GM19463 (cell line): ENCODE results near the gene WNK2.

ENCODE experiments used
- ATAC-seq: cut with Tn5 transposase; IDR thresholded peaks from one replicate; pipeline ENCODE4 v1.9.1; 2021; ENCODE audit warnings: mild to moderate bottlenecking, moderate library complexity; ENCODE audit not compliant: unreplicated experiment

The WNK2 gene

DNA sequence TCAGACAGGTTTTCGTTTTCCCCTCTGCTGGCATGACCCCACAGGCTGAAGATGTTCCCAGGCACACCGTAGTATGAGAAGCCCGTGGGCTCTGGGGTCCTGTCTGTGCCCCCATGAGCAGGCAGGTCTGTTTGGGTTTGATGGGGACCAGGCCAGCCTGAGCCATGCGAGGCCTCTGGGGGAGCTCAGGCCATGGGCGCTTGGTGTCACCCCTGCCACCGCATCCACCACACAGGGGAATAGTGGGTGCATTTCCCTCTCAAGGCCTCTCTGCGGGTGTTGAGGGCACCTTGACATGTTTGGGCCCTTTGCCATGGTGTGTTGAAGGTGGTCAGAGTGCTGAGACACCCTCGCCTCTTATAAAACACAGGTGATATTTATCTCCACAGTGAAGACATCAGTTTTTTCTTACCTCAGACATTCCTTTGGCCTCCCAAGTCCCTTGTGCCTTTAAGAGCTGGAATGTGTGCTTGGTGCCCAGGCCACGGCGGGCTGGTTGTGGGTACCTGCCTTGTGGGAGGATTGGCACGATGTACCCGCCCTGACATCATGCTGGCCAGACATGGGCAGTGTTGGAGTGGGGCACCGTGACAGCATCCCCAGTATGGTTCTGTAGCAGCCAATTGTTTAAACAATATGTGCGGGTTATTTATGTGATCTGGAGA, 68.3 kb downstream of the WNK2 start:
- ATAC-seq: no peak

- no peak for ATAC-seq
Observed at GRCh38 chr9:93252781-93253530, 69.0 kb downstream of the WNK2 start.

DNA sequence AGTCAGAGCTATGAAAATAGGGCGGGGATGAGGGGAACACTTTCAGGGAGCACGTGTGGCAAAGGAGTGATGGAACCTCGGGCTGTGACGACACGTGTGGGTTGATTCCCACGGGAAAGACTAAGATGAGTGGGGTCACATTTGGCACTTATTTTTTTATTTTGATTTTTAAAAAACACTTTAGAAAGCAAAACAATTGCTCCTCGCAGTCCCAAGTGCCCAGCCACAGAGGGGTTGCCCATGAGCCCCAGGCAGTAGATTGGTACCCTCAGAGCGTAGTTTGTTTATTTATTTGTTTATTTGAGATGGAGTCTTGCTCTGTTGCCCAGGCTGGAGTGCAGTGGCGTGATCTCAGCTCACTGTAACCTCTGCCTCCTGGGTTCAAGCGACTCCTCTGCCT, 69.7 kb downstream of the WNK2 start:
- no peak for ATAC-seq

DNA sequence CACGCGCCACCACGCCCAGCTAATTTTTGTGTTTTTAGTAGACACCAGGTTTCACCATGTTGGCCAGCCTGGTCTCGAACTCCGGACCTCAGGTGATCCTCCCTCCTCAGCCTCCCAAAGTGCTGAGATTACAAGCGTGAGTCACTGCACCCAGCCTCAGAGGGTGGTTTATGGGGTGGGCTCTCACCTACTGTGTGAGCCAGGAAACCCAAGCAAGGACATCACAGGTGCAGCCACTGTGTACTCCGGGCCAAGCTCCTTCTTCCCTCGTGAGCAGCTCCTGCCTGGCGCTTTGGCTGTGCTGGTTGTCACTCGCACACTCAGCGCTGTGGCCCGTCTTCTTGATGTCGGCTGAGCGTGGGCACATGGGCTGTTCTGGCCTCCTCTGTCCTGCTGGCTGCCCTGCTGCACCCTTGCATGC, 70.1 kb downstream of the WNK2 start:
- no peak for ATAC-seq

DNA sequence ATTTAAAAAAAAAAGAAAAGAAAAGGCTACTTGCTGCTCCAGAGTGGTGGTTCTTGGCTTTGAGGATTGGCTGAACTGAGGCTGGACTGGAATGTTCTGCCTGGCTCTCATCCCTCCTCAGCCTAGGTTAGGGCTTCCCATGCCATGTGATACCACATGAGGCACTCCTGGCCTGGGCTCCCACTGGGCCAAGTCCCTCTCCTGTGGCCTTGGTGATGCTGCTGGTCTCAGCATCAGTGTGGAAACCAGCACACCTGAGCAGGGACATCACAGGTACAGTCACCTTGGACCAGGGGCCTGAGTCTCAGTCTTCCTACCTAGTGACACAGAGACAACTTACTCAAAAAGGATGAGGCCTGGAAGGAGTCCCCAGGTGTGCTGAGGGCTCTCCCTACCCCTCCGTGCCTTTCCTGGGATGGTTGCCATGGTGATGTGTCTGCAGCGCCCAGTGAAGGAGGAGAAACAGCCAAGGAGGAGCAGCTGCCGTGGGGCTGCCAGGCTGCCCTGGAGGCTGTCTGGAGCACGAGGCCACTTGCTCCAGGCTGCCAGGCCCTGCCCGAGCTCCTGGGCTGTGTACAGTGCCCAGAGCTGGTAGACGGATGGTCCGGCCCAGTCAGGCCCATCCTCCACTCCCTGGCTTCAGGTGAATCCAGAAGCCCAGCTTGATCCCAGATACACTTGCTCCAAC, 71.0 kb downstream of the WNK2 start:
- ATAC-seq: no peak

GRCh38 chr9:93255494-93255867, 71.5 kb downstream of the WNK2 start:
- ATAC-seq: no peak

DNA sequence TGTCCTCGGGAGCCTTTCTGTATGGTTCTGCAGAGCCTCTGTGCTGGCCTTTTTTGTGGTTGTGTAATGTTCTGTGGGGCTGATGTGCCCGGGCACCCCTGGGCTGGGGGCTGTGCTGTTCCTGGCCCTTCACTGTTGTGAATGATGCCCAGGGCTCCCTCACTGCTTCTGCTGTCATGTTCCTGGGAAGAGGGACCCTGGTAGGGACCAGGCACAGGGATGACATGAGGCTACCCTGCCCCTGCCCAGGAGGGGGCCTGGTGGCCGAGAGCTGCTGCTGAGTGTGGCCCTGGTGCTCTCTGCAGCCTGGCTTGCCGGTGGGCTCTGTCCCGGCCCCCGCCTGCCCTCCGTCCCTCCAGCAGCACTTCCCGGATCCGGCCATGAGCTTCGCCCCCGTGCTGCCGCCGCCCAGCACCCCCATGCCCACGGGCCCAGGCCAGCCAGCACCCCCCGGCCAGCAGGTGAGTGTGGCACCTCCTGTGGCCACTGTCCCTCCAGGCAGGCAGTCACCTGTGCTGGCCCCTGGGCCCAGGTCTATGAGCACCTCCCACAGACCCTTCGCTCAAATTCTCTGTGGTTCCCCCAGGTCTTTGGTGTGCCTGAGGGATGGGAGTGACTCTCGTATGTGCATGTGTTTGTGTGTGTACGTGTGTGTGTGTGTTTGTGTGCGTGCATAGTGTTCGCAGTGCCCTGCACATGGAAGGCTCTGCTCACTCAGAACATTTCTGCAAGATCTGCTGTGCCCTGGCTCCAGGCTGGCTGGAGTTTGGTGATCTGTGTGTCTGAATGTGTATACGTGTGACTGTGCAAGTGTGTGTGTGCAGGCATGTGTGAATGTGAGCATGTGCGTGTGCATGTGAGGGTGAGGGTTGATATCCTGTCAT, 72.3 kb downstream of the WNK2 start:
- ATAC-seq: no peak

DNA sequence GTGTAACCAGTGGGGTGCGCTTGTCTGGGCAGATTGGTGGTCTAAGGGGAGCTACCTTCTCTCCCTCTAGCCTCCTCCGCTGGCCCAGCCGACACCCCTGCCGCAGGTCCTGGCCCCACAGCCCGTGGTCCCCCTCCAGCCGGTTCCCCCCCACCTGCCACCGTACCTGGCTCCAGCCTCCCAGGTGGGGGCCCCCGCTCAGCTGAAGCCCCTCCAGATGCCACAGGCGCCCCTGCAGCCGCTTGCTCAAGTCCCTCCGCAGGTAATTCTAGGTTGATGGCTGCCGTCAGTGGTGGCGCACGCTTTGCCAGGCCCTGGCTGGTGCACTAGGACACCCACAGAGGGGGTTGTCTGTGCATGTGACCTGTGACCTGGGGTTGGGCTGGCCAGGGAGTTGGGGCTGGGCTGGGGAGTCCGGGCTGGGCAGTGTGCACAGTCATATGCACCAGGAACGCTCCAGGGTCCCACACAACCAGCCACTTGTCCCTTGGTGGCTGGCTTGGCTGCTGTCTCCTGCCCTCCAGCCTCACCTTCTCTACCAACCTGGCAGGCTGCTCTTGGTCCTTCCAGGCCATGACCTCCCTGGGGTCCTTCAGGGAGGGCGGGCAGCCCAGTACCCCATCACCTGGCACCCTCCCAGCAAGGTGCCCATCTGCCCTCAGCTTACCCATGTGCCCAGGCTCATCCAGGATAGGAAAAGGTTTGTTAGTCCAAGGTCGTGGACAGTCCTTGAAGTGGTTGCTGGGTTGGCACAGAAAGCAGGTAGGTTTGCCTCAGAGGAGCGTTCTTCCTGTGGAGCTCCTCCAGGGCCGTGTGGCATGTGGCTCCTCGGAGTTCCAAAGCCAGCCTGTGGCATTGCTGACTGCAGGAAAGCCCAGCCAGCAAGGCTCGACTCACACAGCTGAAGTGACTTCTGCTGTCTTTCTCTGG, 73.2 kb downstream of the WNK2 start:
- ATAC-seq: no peak

DNA sequence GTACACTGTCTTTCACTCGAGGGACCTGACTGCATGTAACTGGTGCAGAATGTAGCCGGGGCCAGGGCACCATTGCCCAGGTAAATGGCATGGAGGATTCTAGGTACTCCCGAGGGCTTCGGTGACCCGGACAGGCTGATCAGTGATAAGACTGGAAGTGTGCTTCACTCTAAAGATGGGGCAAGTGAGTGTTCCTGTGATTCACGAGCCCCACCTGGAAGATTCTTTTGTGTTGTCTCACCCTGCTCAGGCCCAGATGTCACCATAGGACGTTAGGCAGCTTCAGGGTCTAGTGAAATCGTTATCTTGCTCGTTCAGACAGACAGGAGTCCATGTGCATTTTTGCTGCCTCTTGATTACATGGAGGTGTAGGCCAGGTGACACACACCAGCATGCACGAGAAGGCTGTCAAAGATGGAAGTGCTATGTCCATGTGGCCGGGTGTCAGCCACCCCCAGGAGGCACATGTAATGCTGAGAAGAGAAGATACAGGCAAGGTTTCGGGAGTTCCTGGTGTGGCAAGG, 73.9 kb downstream of the WNK2 start:
- ATAC-seq: no peak

- ATAC-seq: no peak
Observed at GRCh38 chr9:93258419-93258817, 74.5 kb downstream of the WNK2 start.

GRCh38 chr9:93258818-93259489, 75.0 kb downstream of the WNK2 start:
- ATAC-seq: no peak

DNA sequence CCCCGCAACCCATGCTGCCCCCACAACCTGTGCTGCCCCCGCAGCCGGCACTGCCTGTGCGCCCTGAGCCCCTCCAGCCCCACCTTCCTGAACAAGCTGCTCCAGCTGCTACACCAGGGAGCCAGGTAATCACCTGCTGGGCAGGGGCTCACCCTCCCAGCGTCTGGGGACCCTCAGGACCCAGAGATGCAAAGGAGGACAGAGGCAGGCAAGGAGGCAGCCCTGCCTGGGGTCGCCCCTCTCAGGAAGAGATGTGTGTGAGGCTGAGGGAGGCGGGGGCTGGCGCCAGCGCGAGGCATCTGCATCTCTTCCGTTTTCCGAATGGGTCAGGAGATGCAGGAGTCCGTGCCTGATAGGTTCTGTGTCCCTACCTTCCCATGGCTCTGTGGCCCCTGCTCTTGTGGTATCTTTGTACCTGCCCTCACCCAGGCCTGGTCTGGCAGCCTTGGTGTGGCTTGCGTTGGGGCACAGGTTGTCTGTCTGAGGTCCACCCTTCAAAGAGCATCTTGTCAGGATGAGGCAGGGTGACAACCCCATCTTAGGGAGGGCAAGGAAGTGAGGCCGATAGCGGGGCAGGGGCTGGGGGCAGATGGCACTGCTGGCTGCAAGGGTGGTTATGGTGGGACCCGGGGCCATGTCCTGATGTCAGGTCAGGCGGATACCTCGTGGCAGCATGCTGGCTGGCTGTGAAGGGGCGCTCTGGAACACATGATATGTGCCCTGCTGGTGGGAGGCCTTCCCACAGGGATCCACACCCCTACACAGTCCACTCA, 75.7 kb downstream of the WNK2 start:
- no peak for ATAC-seq

GRCh38 chr9:93260263-93261066, 76.5 kb downstream of the WNK2 start:
- no peak for ATAC-seq

DNA sequence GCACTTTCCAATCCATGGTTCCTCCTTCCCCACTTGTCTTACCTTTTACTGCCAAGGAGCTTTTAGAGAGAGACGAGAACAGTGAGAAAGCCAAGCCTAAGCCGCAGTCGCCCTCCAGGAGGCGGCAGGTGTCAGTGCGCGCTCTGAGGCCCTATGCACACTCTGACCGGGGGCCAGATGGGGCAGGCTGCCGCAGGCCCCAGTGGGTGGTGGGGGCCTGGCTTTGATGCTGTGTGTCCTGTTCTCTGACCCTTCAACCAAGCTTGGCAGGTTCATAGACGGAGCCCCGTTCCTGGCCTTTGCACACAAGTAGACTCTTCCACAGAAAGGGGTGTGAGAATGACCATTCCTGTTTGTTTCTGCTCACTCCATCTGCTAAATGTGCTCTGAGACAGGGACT, 77.3 kb downstream of the WNK2 start:
- ATAC-seq: no peak

- ATAC-seq: no peak
Observed at GRCh38 chr9:93261735-93262523, 78.0 kb downstream of the WNK2 start.

- ATAC-seq: no peak
Observed at GRCh38 chr9:93262537-93263310, 78.8 kb downstream of the WNK2 start.
